ENCODE measurements around the gene ASGR1.

Gene ASGR1

DNA sequence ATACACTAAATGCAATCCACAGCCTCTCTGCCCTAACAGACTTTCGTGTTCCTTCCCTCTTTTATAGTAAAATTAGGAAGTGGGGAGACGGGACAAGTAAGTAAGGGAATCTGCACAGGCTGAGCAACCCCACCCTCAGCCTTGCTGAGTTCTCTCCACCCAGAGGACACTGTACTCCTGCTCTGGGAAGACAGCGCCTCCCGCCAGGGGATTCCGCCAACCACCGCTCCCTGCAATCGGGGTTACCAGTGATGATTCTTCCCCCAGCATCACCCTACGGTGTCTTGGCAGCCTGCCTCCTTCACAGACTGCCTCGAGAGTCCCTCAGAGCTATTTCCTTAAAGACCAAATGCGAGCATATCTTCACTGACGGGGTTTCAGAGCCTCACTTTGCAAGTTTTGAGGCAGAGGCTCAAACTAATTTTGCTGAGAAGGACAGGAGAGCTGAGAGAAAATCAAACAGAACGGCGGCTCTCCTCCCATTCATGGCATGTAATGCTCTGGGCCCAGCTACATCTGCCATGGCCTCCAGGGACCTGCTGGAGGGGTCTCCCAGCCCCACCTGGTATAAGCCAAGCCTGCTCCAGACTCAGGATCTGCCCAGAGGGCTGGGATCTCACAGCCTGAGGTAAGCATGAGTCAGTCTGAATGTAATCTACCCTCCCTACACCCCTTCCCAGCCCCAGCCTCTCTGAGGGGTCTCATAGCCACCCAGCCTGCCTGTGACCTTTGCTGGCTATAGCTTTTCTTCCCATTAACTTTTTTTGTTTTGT is 41.8 kb downstream of the ASGR1 start:
- Histone ChIP-seq H3K9me3 (ENCODE audit: control insufficient read depth, insufficient read depth, low read depth, low read length) (no peaks in the 10 kb centered on the region), H3K27ac (ENCODE audit: extremely low read depth, low read depth, low read length) (no peak overlapping the region), H3K4me3 (ENCODE audit: low read depth, low read length) (no peak overlapping the region), H3K36me3 (ENCODE audit: control insufficient read depth in 2 of 2, insufficient read depth in 1 of 2, low read length in 2 of 2) (no peaks in the 10 kb centered on the region), H3K4me1 (ENCODE audit: control insufficient read depth, insufficient read depth, low read length) (no peaks in the 10 kb centered on the region)
- ChIA-PET POLR2A (interaction anchor here (1.0 to 2.2 kb wide), 2 partner anchors 85 to 92 kb away, joined by 3 to 10 read pairs; no protein-coding TSS in a partner anchor), CTCF (interaction anchor here (0.6 to 17.9 kb wide), 32 partner anchors 9 to 470 kb away, joined by 3 to 388 read pairs (median 4); partner anchors contain the start of gene SLC16A11)
- no peak for TF ChIP-seq OSR2 (tag by site-specific recombination; IDR thresholded peaks at IDR 0.05)
- no peak for TF ChIP-seq ZNF626 (tag by site-specific recombination; IDR thresholded peaks at IDR 0.05)
- TF ChIP-seq, protein P1, sequence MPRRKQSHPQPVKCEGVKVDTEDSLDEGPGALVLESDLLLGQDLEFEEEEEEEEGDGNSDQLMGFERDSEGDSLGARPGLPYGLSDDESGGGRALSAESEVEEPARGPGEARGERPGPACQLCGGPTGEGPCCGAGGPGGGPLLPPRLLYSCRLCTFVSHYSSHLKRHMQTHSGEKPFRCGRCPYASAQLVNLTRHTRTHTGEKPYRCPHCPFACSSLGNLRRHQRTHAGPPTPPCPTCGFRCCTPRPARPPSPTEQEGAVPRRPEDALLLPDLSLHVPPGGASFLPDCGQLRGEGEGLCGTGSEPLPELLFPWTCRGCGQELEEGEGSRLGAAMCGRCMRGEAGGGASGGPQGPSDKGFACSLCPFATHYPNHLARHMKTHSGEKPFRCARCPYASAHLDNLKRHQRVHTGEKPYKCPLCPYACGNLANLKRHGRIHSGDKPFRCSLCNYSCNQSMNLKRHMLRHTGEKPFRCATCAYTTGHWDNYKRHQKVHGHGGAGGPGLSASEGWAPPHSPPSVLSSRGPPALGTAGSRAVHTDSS (tag by site-specific recombination; IDR thresholded peaks at IDR 0.05) = no peak
- no peak for TF ChIP-seq ZBTB6 (tag by site-specific recombination; IDR thresholded peaks at IDR 0.05)
- TF ChIP-seq ZNF37A (tag by site-specific recombination; IDR thresholded peaks at IDR 0.05) = no peak
- TF ChIP-seq ZNF792 (tag by site-specific recombination; IDR thresholded peaks at IDR 0.05) = no peak
- TF ChIP-seq ZNF274 (IDR thresholded peaks at IDR 0.05; ENCODE audit: low read length) = no peak
- no peak for TF ChIP-seq ZNF274 (tag by site-specific recombination; IDR thresholded peaks at IDR 0.05; ENCODE audit: borderline replicate concordance)
- TF ChIP-seq, protein P2, sequence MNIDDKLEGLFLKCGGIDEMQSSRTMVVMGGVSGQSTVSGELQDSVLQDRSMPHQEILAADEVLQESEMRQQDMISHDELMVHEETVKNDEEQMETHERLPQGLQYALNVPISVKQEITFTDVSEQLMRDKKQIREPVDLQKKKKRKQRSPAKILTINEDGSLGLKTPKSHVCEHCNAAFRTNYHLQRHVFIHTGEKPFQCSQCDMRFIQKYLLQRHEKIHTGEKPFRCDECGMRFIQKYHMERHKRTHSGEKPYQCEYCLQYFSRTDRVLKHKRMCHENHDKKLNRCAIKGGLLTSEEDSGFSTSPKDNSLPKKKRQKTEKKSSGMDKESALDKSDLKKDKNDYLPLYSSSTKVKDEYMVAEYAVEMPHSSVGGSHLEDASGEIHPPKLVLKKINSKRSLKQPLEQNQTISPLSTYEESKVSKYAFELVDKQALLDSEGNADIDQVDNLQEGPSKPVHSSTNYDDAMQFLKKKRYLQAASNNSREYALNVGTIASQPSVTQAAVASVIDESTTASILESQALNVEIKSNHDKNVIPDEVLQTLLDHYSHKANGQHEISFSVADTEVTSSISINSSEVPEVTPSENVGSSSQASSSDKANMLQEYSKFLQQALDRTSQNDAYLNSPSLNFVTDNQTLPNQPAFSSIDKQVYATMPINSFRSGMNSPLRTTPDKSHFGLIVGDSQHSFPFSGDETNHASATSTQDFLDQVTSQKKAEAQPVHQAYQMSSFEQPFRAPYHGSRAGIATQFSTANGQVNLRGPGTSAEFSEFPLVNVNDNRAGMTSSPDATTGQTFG (tag by site-specific recombination; IDR thresholded peaks at IDR 0.05; ENCODE audit: borderline replicate concordance) = no peak
- no peak for TF ChIP-seq ZNF18 (tag by site-specific recombination; IDR thresholded peaks at IDR 0.05)
- TF ChIP-seq ZNF416 (tag by site-specific recombination; IDR thresholded peaks at IDR 0.05) = no peak
- TF ChIP-seq HIC1 (tag by site-specific recombination; IDR thresholded peaks at IDR 0.05) = no peak
- no peak for TF ChIP-seq SCRT1 (tag by site-specific recombination; IDR thresholded peaks at IDR 0.05; ENCODE audit: borderline replicate concordance)
- no peak for TF ChIP-seq ZNF701 (tag by site-specific recombination; IDR thresholded peaks at IDR 0.05)
- TF ChIP-seq FEZF1 (tag by site-specific recombination; IDR thresholded peaks at IDR 0.05) = no peak
- no peak for TF ChIP-seq ZNF544 (tag by site-specific recombination; IDR thresholded peaks at IDR 0.05)
- TF ChIP-seq PRDM1 (tag by site-specific recombination; IDR thresholded peaks at IDR 0.05) = no peak
- no peak for TF ChIP-seq ZNF473 (tag by site-specific recombination; IDR thresholded peaks at IDR 0.05)

Measured in HEK293 (cell line).